Activated CD4-positive, CD25-positive, alpha-beta regulatory T cell treated with anti-CD3 and anti-CD28 coated beads, Interleukin-2, amount 50 U/mL, for 16 hours (primary cell): ENCODE results near the gene SYT6.
"Not testable (repeated sequence)": the region's sequence is repeated elsewhere in the genome, so short reads cannot be mapped to it uniquely, and the experiment has no call there.

ENCODE experiments used
- DNase-seq: peaks from one replicate; pipeline ENCODE4 v3.0.0-alpha.2; 2020; ENCODE audit warnings: low read depth, low spot score

The SYT6 gene

GRCh38 chr1:114075546-114076242 is 78.0 kb downstream of the SYT6 start:
- DNase-seq = no peak

- DNase-seq = no peak
Observed at GRCh38 chr1:114075105-114075504, 78.6 kb downstream of the SYT6 start.

GRCh38 chr1:114072246-114072645 is 81.4 kb downstream of the SYT6 start:
- no peak for DNase-seq

- not testable (repeated sequence) for DNase-seq
Observed at GRCh38 chr1:114069762-114070161, 83.9 kb downstream of the SYT6 start.

GRCh38 chr1:114068684-114069083 is 85.0 kb downstream of the SYT6 start:
- not testable (repeated sequence) for DNase-seq

GRCh38 chr1:114065671-114066070 is 88.0 kb downstream of the SYT6 start:
- not testable (repeated sequence) for DNase-seq

- no peak for DNase-seq
Observed at GRCh38 chr1:114063544-114063943, 90.1 kb downstream of the SYT6 start.

GRCh38 chr1:114062477-114063099 is 91.1 kb downstream of the SYT6 start:
- no peak for DNase-seq

GRCh38 chr1:114061121-114061830 is 92.4 kb downstream of the SYT6 start:
- no peak for DNase-seq

- not testable (repeated sequence) for DNase-seq
Observed at GRCh38 chr1:114058236-114058635, 95.4 kb downstream of the SYT6 start.

- DNase-seq = no peak
Observed at GRCh38 chr1:114054148-114054547, 99.5 kb downstream of the SYT6 start.

- DNase-seq = no peak
Observed at GRCh38 chr1:114048232-114048631, 105.4 kb downstream of the SYT6 start.

GRCh38 chr1:114043548-114043947 is 110.1 kb downstream of the SYT6 start:
- DNase-seq = no peak

GRCh38 chr1:114043054-114043453 is 110.6 kb downstream of the SYT6 start:
- no peak for DNase-seq

- no peak for DNase-seq
Observed at GRCh38 chr1:114040273-114041015, 113.2 kb downstream of the SYT6 start.
